ENCODE measurements around the gene FCMR.
A peak's percentile ranks its signal among the peaks of the same experiment; 100 is the strongest.

Gene FCMR

GRCh38 chr1:206923009-206923960 is 1.5 kb upstream of the FCMR start:
- ATAC-seq = peak; percentile 53

GRCh38 chr1:206922524-206922923 is 783 bp upstream of the FCMR start:
- DNase-seq = no peak
- no peak for ATAC-seq

More at GRCh38 chr1:206923009-206923960, 1.5 kb upstream of the FCMR start:
- peak; percentile 75 for DNase-seq

- no peak for DNase-seq
- ATAC-seq = no peak
Measured at GRCh38 chr1:206918076-206918475, 3.7 kb downstream of the FCMR start.

- DNase-seq (no peak), ATAC-seq (peak; percentile 67)
Measured at GRCh38 chr1:206916000-206916709, 5.6 kb downstream of the FCMR start.

GRCh38 chr1:206915030-206915735 is 6.6 kb downstream of the FCMR start:
- no peak for ATAC-seq
- no peak for DNase-seq

GRCh38 chr1:206913766-206914537 is 7.8 kb downstream of the FCMR start:
- DNase-seq = no peak
- no peak for ATAC-seq

GRCh38 chr1:206912445-206913095 is 9.2 kb downstream of the FCMR start:
- DNase-seq (peak; percentile 68), ATAC-seq (peak; percentile 31)

- ATAC-seq = peak; percentile 39
- no peak for DNase-seq
Measured at GRCh38 chr1:206911064-206911663, 10.6 kb downstream of the FCMR start.

- ATAC-seq = no peak
- DNase-seq = no peak
Measured at GRCh38 chr1:206909883-206910318, 11.8 kb downstream of the FCMR start.

GRCh38 chr1:206909161-206909882 is 12.4 kb downstream of the FCMR start:
- peak; percentile 17 for ATAC-seq
- DNase-seq = peak; percentile 62

- no peak for ATAC-seq
Measured at GRCh38 chr1:206908038-206908437, 13.7 kb downstream of the FCMR start.

GRCh38 chr1:206907304-206907991 is 14.3 kb downstream of the FCMR start:
- no peak for ATAC-seq
- DNase-seq = no peak

More at GRCh38 chr1:206908038-206908437, 13.7 kb downstream of the FCMR start:
- DNase-seq = no peak

- ATAC-seq (peak; percentile 94), DNase-seq (peak; percentile 56)
Measured at GRCh38 chr1:206905295-206906164, 16.2 kb downstream of the FCMR start.

- DNase-seq (no peak), ATAC-seq (no peak)
Measured at GRCh38 chr1:206904423-206905142, 17.2 kb downstream of the FCMR start.

- ATAC-seq (no peak), DNase-seq (no peak)
Measured at GRCh38 chr1:206903687-206904086, 18.1 kb downstream of the FCMR start.

GRCh38 chr1:206902702-206903101 is 19.0 kb downstream of the FCMR start:
- ATAC-seq (no peak), DNase-seq (no peak)

GRCh38 chr1:206901944-206902343 is 19.8 kb downstream of the FCMR start:
- no peak for ATAC-seq
- no peak for DNase-seq

GRCh38 chr1:206900149-206900548 is 21.6 kb downstream of the FCMR start:
- ATAC-seq = no peak
- no peak for DNase-seq

Data from stimulated activated naive CD8-positive, alpha-beta T cell treated with anti-CD3 and anti-CD28 coated beads, Interleukin-15, Interleukin-2, amounts not matched to agents 100 U/mL and 50 U/mL, for 24 hours (primary cell).